MCF 10A (cell line): Measurements from ENCODE around the gene FAM221B. TPM values are rescaled to one million over a fixed set of nuclear protein-coding genes. Genes with fewer than 3 reads are reported as not detected.

Experiments used
- BruUV-seq: library from RNA; stranded (reverse); fragments of 400-500 nt; replicated peaks from 2 replicates; lab custom pipeline; 2021; lab: Mats Ljungman, UMichigan
- CTCF ChIA-PET: fragments of 300-600 bp; sonication (Branson Sonifier 250); formaldehyde crosslinking; extraction: SDS; loops from one replicate; lab custom pipeline; 2021; ENCODE audit warnings: antibody characterized with exemption, inconsistent platforms; lab: Yijun Ruan, JAX
- POLR2A ChIA-PET: fragments of 300-600, 350-650 bp; sonication (Branson Sonifier 250); formaldehyde crosslinking; extraction: SDS; loops from one replicate; lab custom pipeline; 2020; ENCODE audit warnings: antibody characterized with exemption, inconsistent platforms; lab: Yijun Ruan, JAX
- DNase-seq: peaks from one replicate; pipeline ENCODE4 v3.0.0-alpha.2; 2018; ENCODE audit not compliant: unreplicated experiment
- H3K27ac Mint-ChIP-seq: one replicate; pipeline ENCODE4 v1.8.0; 2022; ENCODE audit warnings: mild to moderate bottlenecking, low read depth, mixed read lengths; ENCODE audit not compliant: unreplicated experiment
- H3K27me3 Mint-ChIP-seq: one replicate; pipeline ENCODE4 v1.8.0; 2022; ENCODE audit warnings: mixed read lengths; ENCODE audit not compliant: insufficient read depth, unreplicated experiment
- H3K36me3 Mint-ChIP-seq: one replicate; pipeline ENCODE4 v1.8.0; 2022; ENCODE audit warnings: mild to moderate bottlenecking, moderate library complexity, mixed read lengths; ENCODE audit not compliant: insufficient read depth, unreplicated experiment
- H3K4me1 Mint-ChIP-seq: one replicate; pipeline ENCODE4 v1.8.0; 2022; ENCODE audit warnings: mixed read lengths; ENCODE audit not compliant: insufficient read depth, unreplicated experiment
- H3K4me3 Mint-ChIP-seq: one replicate; pipeline ENCODE4 v1.8.0; 2022; ENCODE audit warnings: mild to moderate bottlenecking, moderate library complexity, mixed read lengths; ENCODE audit not compliant: unreplicated experiment
- H3K9me3 Mint-ChIP-seq: one replicate; pipeline ENCODE4 v1.8.0; 2022; ENCODE audit warnings: mixed read lengths; ENCODE audit not compliant: unreplicated experiment
- CTCF ChIP-seq: fragments of 200-600 bp; IDR thresholded peaks from one replicate; pipeline ENCODE4 v1.8.0; 2022; ENCODE audit warnings: antibody characterized with exemption, mild to moderate bottlenecking; ENCODE audit not compliant: unreplicated experiment
- intact Hi-C: fragments of 100-400 bp; cut with micrococcal nuclease; formaldehyde crosslinking; loops from 2 replicates; pipeline ENCODE4 v1.14.1; 2022
- total RNA-seq: library from RNA; stranded (reverse); gene quantifications from 2 replicates; pipeline ENCODE4 v1.2.3, GENCODE V29; 2022

FAM221B gene
- total RNA-seq, 1 experiment from 2014 or later: not detected

GRCh38 chr9:35814841-35815543, 13.5 kb downstream of the FAM221B start, which contains the start of gene HINT2:
Gene HINT2, minus strand, starts transcription at chr9:35815042. Its CDS starts 63 bp downstream, at chr9:35814979.
- peak within 1 kb of the TSS; percentile 84 for H3K27ac Mint-ChIP-seq
- H3K27me3 Mint-ChIP-seq: peaks cover 11% of the 10 kb centered on the region
- peak within 1 kb of the TSS; percentile 87 for H3K4me3 Mint-ChIP-seq
- no TSS peak for BruUV-seq
- no peak for TF ChIP-seq CTCF
- H3K36me3 Mint-ChIP-seq: no peaks in the 10 kb centered on the region
- intact Hi-C loops: loop anchor here (1.0 to 2.0 kb wide), 3 partner anchors 25 to 168 kb away; no protein-coding TSS in a partner anchor
- H3K4me1 Mint-ChIP-seq: peaks cover 22% of the 10 kb centered on the region
- DNase-seq: peak; percentile 99
- POLR2A ChIA-PET: interaction anchor here (0.6 to 2.1 kb wide), 22 partner anchors 8 to 339 kb away, joined by 3 to 16 read pairs (median 5); partner anchors contain the start of genes CCDC107, FAM221B, GBA2 and HRCT1
- H3K9me3 Mint-ChIP-seq: no peaks in the 10 kb centered on the region
- CTCF ChIA-PET: interaction anchor here (0.6 to 4.4 kb wide), 9 partner anchors 9 to 88 kb away, joined by 3 to 33 read pairs (median 5); no protein-coding TSS in a partner anchor

GRCh38 chr9:35814106-35814840, 14.3 kb downstream of the FAM221B start:
- ChIA-PET CTCF (interaction anchor here (0.6 to 4.4 kb wide), 20 partner anchors 8 to 241 kb away, joined by 3 to 33 read pairs (median 4); no protein-coding TSS in a partner anchor), POLR2A (interaction anchor here (0.6 to 2.1 kb wide), 29 partner anchors 8 to 340 kb away, joined by 3 to 16 read pairs (median 4); partner anchors contain the start of genes CCDC107, CREB3, FAM221B and GBA2)
- peak; percentile 59 for DNase-seq
- BruUV-seq: no TSS peak
- Mint-ChIP-seq H3K4me1 (peaks cover 20% of the 10 kb centered on the region), H3K27me3 (peaks cover 11% of the 10 kb centered on the region), H3K36me3 (peaks cover 7% of the 10 kb centered on the region), H3K9me3 (no peaks in the 10 kb centered on the region), H3K27ac (peak overlapping the region; percentile 84), H3K4me3 (peak overlapping the region; percentile 87)
- TF ChIP-seq CTCF: peak; percentile 6
- intact Hi-C loops: loop anchor here (2.0 kb wide), 1 partner anchor 167 kb away; no protein-coding TSS in a partner anchor

GRCh38 chr9:35813434-35814105, 15.0 kb downstream of the FAM221B start:
- POLR2A ChIA-PET: interaction anchor here (0.7 to 2.1 kb wide), 25 partner anchors 9 to 259 kb away, joined by 3 to 16 read pairs (median 4); partner anchors contain the start of genes CCDC107, CREB3, GBA2 and HRCT1
- Mint-ChIP-seq H3K27me3 (peaks cover 11% of the 10 kb centered on the region), H3K27ac (no peak overlapping the region), H3K4me3 (peak overlapping the region; percentile 28), H3K36me3 (peaks cover 14% of the 10 kb centered on the region), H3K9me3 (no peaks in the 10 kb centered on the region), H3K4me1 (peaks cover 20% of the 10 kb centered on the region)
- DNase-seq: peak; percentile 56
- intact Hi-C loops: loop anchor here (2.0 kb wide), 1 partner anchor 167 kb away; no protein-coding TSS in a partner anchor
- peak; percentile 17 for TF ChIP-seq CTCF
- CTCF ChIA-PET: interaction anchor here (0.6 to 4.4 kb wide), 21 partner anchors 7 to 241 kb away, joined by 3 to 33 read pairs (median 4); partner anchors contain the start of genes ARHGEF39 and NPR2
- BruUV-seq: no TSS peak
